ENCODE results near the gene SDHAF2.
"Not testable (repeated sequence)": the region's sequence is repeated elsewhere in the genome, so short reads cannot be mapped to it uniquely, and the experiment has no call there.

SDHAF2 gene

GRCh38 chr11:61479360-61480058 is 49.6 kb downstream of the SDHAF2 start:
- DNase-seq, result not testable (repeated sequence)

- DNase-seq, result no peak
These were observed 50.5 kb downstream of the SDHAF2 start for GRCh38 chr11:61480261-61480993.

GRCh38 chr11:61480994-61481335 is 51.0 kb downstream of the SDHAF2 start:
- DNase-seq, result no peak

GRCh38 chr11:61481806-61482205 is 51.9 kb downstream of the SDHAF2 start:
- DNase-seq, result no peak

GRCh38 chr11:61482513-61482912 is 52.6 kb downstream of the SDHAF2 start:
- DNase-seq, result no peak

GRCh38 chr11:61484541-61484940 is 54.6 kb downstream of the SDHAF2 start:
- no peak for DNase-seq

- no peak for DNase-seq
These were observed 55.2 kb downstream of the SDHAF2 start for GRCh38 chr11:61485080-61485479.

- DNase-seq, result peak; percentile 26
These were observed 56.2 kb downstream of the SDHAF2 start for GRCh38 chr11:61486011-61486620.

- no peak for DNase-seq
These were observed 56.9 kb downstream of the SDHAF2 start for GRCh38 chr11:61486779-61487178.

- DNase-seq, result no peak
These were observed 57.6 kb downstream of the SDHAF2 start for GRCh38 chr11:61487342-61488025.

- no peak for DNase-seq
These were observed 58.8 kb downstream of the SDHAF2 start for GRCh38 chr11:61488651-61489291.

GRCh38 chr11:61489833-61490721 is 60.2 kb downstream of the SDHAF2 start:
- DNase-seq, result no peak

- no peak for DNase-seq
These were observed 61.9 kb downstream of the SDHAF2 start for GRCh38 chr11:61491736-61492395.

- DNase-seq, result no peak
These were observed 64.5 kb downstream of the SDHAF2 start for GRCh38 chr11:61494381-61494961.

GRCh38 chr11:61495801-61496601 is 66.1 kb downstream of the SDHAF2 start:
- DNase-seq, result no peak

Data from MV-4-11 (cell line).